ENCODE results near the gene PNKP. TPM values are rescaled to one million over a fixed set of nuclear protein-coding genes. Genes with fewer than 3 reads are reported as not detected.
A peak's percentile ranks its signal among the peaks of the same experiment; 100 is the strongest.
"Not testable (repeated sequence)": the region's sequence is repeated elsewhere in the genome, so short reads cannot be mapped to it uniquely, and the experiment has no call there.

PNKP gene
- total RNA-seq, 2 donors from 2014 or later: 40.5 to 43.4 TPM

DNA sequence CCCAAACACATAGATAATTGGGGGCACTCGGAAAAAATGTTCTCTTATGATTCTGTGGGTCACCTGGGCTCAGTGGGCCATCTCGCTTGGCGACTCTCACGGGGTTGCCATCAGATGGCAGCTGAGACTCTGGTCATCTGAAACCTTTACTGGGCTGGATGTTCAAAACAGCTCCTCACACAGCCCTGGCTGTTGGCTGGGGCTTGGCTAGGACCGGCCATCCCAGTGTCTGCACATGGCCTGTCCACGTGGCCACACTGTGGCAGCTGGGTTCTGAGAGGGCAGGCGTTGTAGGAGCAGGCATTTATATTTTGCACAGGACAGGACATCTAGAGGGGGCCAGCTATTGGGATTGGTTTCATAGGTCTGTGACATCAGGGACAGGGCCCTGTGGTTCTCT lies 33.8 kb downstream of the PNKP start:
- intact Hi-C loops (cut with DNase I): no loop called here

GRCh38 chr19:49832556-49832955 lies 34.8 kb downstream of the PNKP start:
- intact Hi-C loops (cut with DNase I): no loop called here
- DNase-seq (ENCODE audit: low spot score): no peak

More for the DNA sequence above, 33.8 kb downstream of the PNKP start:
- no peak for DNase-seq (ENCODE audit: low spot score)

- intact Hi-C loops (cut with DNase I): no loop called here
- DNase-seq (ENCODE audit: low spot score): no peak
These were observed 35.8 kb downstream of the PNKP start for GRCh38 chr19:49831592-49831991.

DNA sequence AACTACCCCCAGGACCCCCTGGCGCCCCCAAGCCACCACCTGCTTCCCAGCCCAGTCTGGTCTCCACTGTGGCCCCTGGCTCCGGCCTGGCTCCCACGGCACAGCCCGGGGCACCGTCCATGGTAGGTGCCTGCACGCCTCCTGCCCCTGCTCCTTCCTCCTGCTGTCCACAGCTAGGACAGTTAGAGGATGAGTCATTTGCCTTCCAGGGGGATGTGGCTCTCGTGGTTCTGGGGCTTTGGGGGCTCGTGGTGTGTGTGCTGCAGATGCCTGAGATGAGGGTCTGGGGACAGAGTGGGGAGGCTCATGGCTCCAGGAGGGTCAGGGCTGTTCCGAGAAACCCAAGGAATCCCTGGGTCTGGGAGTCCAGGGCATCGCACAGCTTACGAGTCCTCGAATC lies 36.6 kb downstream of the PNKP start:
- no peak for DNase-seq (ENCODE audit: low spot score)
- intact Hi-C loops (cut with DNase I): no loop called here

GRCh38 chr19:49829721-49830120 lies 37.7 kb downstream of the PNKP start:
- intact Hi-C loops (cut with DNase I): loop anchor here in 1 of 2 donors (10.0 kb wide), 1 partner anchor 1205 kb away; the partner anchor contains the start of gene KLK12
- DNase-seq (ENCODE audit: low spot score): no peak

GRCh38 chr19:49829200-49829599 lies 38.2 kb downstream of the PNKP start:
- DNase-seq (ENCODE audit: low spot score): no peak
- intact Hi-C loops (cut with DNase I): loop anchor here in 1 of 2 donors (10.0 kb wide), 1 partner anchor 1206 kb away; the partner anchor contains the start of gene KLK12

DNA sequence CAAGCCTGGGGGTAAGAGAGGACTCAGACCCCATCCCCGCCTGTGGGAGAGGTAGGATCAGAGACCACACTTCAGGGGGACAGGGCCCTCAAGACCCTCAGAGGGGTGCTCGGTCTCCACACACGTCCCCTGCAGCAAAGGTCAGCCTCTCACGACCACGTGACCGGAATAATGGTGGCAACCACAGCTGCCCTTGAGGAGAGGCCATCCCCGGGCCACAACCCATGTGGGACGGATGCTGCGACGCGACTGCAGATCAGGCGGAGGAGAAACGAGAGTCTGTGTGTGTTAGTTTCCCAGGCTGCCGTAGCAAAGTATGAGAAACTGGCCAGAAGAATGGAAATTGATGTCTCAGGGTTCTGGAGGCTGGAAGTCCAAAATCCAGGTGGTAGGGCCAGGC lies 40.3 kb downstream of the PNKP start:
- intact Hi-C loops (cut with DNase I): loop anchor here in 1 of 2 donors (10.0 kb wide), 1 partner anchor 1208 kb away; the partner anchor contains the start of gene KLK12
- no peak for DNase-seq (ENCODE audit: low spot score)

DNA sequence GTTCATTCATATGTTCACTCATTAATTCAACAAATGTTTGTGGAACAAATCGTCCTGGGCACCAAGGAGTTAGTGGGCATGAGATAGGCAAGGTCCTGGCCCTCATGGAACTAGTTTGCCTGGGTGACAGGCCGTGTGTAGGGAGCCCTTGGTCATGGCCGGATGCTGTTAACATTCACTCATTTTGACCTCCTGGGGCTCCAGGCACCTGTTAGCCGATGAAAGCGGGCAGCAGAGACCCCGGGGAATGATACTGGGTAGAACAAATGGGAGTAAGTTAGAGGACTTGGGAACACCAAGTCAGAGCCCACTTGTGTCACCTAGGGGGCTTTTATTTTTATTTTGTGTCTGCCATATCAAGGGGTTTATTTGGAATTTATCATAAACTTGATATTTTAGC lies 42.7 kb downstream of the PNKP start:
- DNase-seq (ENCODE audit: low spot score): no peak
- intact Hi-C loops (cut with DNase I): loop anchor here in 1 of 2 donors (10.0 kb wide), 1 partner anchor 1210 kb away; the partner anchor contains the start of gene KLK12

- no peak for DNase-seq (ENCODE audit: low spot score)
- intact Hi-C loops (cut with DNase I): loop anchor here in 1 of 2 donors (10.0 kb wide), 1 partner anchor 1211 kb away; the partner anchor contains the start of gene KLK12
These were observed 43.9 kb downstream of the PNKP start for GRCh38 chr19:49823472-49823871.

- intact Hi-C loops (cut with DNase I): loop anchor here in 1 of 2 donors (10.0 kb wide), 1 partner anchor 1215 kb away; the partner anchor contains the start of gene KLK12
- no peak for DNase-seq (ENCODE audit: low spot score)
These were observed 47.3 kb downstream of the PNKP start for GRCh38 chr19:49820125-49820524.

DNA sequence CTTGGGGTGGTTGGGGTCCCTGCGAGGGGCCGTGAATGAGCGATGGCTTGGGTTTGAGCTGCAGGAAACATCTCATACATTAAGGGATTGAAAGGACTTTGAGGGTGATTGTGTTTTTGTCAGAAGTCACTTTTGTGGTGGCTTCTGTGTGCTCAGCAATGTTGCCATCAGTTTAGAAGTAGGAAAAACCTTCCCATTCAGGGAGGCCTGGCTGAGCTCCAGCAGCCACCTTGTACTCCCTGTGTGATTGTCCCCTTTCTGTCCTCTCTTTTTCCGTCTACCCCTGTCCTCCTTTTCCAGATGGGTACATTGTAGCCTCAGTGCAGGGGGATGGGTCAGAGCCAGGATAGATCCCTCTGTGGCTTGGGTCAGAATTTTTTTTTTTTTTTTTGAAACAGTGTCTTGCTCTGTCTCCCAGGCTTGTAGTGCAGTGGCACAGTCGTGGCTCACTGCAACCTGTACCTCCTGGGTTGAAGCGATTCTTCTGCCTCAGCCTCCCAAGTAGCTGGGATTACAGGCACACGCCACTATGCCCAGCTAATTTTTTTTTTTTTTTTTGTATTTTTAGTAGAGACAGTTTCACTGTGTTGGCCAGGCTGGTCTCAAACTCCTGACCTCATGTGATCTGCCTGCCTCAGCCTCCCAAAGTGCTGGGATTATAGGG lies 47.8 kb downstream of the PNKP start:
- intact Hi-C loops (cut with DNase I): loop anchor here in 1 of 2 donors (10.0 kb wide), 1 partner anchor 1215 kb away; the partner anchor contains the start of gene KLK12
- not testable (repeated sequence) for DNase-seq (ENCODE audit: low spot score)

- no peak for DNase-seq (ENCODE audit: low spot score)
- intact Hi-C loops (cut with DNase I): no loop called here
These were observed 48.6 kb downstream of the PNKP start for GRCh38 chr19:49818649-49819370.

- DNase-seq (ENCODE audit: low spot score): peak; percentile 96
- intact Hi-C loops (cut with DNase I): no loop called here
These were observed 49.3 kb downstream of the PNKP start, which contains the start of gene MED25 for GRCh38 chr19:49817964-49818648. MED25 (plus strand) TSS chr19:49818289; CDS start chr19:49818342, 53 bp downstream.

- no peak for DNase-seq (ENCODE audit: low spot score)
- intact Hi-C loops (cut with DNase I): no loop called here
These were observed 50.8 kb downstream of the PNKP start for GRCh38 chr19:49816590-49816989.

GRCh38 chr19:49814010-49814409 lies 53.4 kb downstream of the PNKP start:
- intact Hi-C loops (cut with DNase I): no loop called here
- no peak for DNase-seq (ENCODE audit: low spot score)

- DNase-seq (ENCODE audit: low spot score): peak; percentile 99
- intact Hi-C loops (cut with DNase I): no loop called here
These were observed 54.1 kb downstream of the PNKP start, which contains the start of gene FUZ for GRCh38 chr19:49812997-49813861. FUZ (minus strand) TSS chr19:49813292; CDS start chr19:49813106, 186 bp downstream.

GRCh38 chr19:49812452-49812996 lies 54.9 kb downstream of the PNKP start:
- intact Hi-C loops (cut with DNase I): no loop called here
- no peak for DNase-seq (ENCODE audit: low spot score)

GRCh38 chr19:49811328-49811727 lies 56.0 kb downstream of the PNKP start:
- intact Hi-C loops (cut with DNase I): no loop called here
- DNase-seq (ENCODE audit: low spot score): no peak
